Measurements from ENCODE around the gene RNF123. TPM values are rescaled to one million over a fixed set of nuclear protein-coding genes. Genes with fewer than 3 reads are reported as not detected.

The RNF123 gene
- total and polyA plus RNA-seq, 4 donors, result 34.3 to 104 (median 40.2) TPM

DNA sequence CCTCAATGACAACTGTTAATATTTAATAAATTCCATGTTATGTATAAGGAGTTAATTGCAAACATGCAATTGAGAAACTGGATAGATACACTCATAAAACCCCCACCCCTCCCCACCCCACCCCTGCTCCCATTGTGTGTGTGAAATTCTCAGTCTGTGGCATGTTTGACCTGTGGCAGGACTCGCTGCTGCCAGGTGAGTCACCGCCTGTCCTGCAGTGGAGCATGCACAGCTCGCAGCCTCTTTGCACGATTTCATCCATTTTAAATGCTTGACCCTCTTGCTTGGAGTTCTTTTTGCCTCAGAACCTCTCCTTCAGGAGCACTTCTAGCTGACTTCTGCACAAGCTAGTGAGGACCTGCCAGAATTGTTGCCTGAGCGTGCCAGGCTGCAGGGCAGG, 20.5 kb upstream of the RNF123 start:
- Histone ChIP-seq H3K36me3 (ENCODE audit: control insufficient read depth in 4 of 4, insufficient read depth in 3 of 4, low read depth in 1 of 4, low read length in 3 of 4) (no peaks in the 10 kb centered on the region), H3K4me3 (ENCODE audit: low read depth in 1 of 3, low read length in 3 of 3) (no peak overlapping the region), H3K27me3 (ENCODE audit: control insufficient read depth in 4 of 4, insufficient read depth in 4 of 4, low read length in 3 of 4) (no peaks in the 10 kb centered on the region), H3K9me3 (ENCODE audit: control insufficient read depth in 4 of 4, low read length in 3 of 4) (no peaks in the 10 kb centered on the region), H3K9ac (ENCODE audit: low read depth in 1 of 2, low read length in 2 of 2) (no peak overlapping the region), H3K4me1 (ENCODE audit: control insufficient read depth in 4 of 4, insufficient read depth in 4 of 4, low read length in 3 of 4) (peaks cover 52 to 84% (median 73%) of the 10 kb centered on the region in 4 donors), H3K27ac (ENCODE audit: low read depth in 1 of 2, low read length in 2 of 2) (peak overlapping the region; percentile 71 to 89)
- 42% methylated on average over 5 of the region's 5 CpGs for WGBS
- TF ChIP-seq YY1 (IDR thresholded peaks at IDR 0.05) (no peak), JUND (IDR thresholded peaks at IDR 0.05) (peak; percentile 62 to 65)
- DNase-seq (ENCODE audit: low spot score), result no peak

- H3K27ac ChIP-seq (ENCODE audit: low read depth in 1 of 2, low read length in 2 of 2), result peak overlapping the region; percentile 53 to 59
- DNase-seq (ENCODE audit: low spot score), result no peak
- H3K9ac ChIP-seq (ENCODE audit: low read depth in 1 of 2, low read length in 2 of 2), result no peak overlapping the region
- peaks cover 52 to 84% (median 72%) of the 10 kb centered on the region in 4 donors for H3K4me1 ChIP-seq (ENCODE audit: control insufficient read depth in 4 of 4, insufficient read depth in 4 of 4, low read length in 3 of 4)
- no peaks in the 10 kb centered on the region for H3K36me3 ChIP-seq (ENCODE audit: control insufficient read depth in 4 of 4, insufficient read depth in 3 of 4, low read depth in 1 of 4, low read length in 3 of 4)
- no peaks in the 10 kb centered on the region for H3K9me3 ChIP-seq (ENCODE audit: control insufficient read depth in 4 of 4, low read length in 3 of 4)
- no peak overlapping the region for H3K4me3 ChIP-seq (ENCODE audit: low read depth in 1 of 3, low read length in 3 of 3)
- 76% methylated on average over 3 of the region's 3 CpGs for WGBS
- TF ChIP-seq REST (IDR thresholded peaks at IDR 0.05) (no peak), EGR1 (IDR thresholded peaks at IDR 0.05; ENCODE audit: low read depth in 2 of 2) (no peak), GABPA (IDR thresholded peaks at IDR 0.05 in 1 of 2, conservative IDR thresholded peaks at IDR 0.05 in 1 of 2) (no peak), JUND (IDR thresholded peaks at IDR 0.05) (no peak), HNF4G (IDR thresholded peaks at IDR 0.05) (no peak), TAF1 (conservative IDR thresholded peaks at IDR 0.05) (no peak), ZBTB33 (IDR thresholded peaks at IDR 0.05) (no peak), RXRA (IDR thresholded peaks at IDR 0.05) (no peak), YY1 (IDR thresholded peaks at IDR 0.05) (no peak), FOXA2 (IDR thresholded peaks at IDR 0.05) (no peak), SP1 (IDR thresholded peaks at IDR 0.05) (no peak), RAD21 (IDR thresholded peaks at IDR 0.05) (no peak)
- TF ChIP-seq, protein P1, sequence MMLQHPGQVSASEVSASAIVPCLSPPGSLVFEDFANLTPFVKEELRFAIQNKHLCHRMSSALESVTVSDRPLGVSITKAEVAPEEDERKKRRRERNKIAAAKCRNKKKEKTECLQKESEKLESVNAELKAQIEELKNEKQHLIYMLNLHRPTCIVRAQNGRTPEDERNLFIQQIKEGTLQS (IDR thresholded peaks at IDR 0.05), result no peak
- TF ChIP-seq, protein P2, sequence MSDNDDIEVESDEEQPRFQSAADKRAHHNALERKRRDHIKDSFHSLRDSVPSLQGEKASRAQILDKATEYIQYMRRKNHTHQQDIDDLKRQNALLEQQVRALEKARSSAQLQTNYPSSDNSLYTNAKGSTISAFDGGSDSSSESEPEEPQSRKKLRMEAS (IDR thresholded peaks at IDR 0.05), result no peak
- no peaks in the 10 kb centered on the region for H3K27me3 ChIP-seq (ENCODE audit: control insufficient read depth in 4 of 4, insufficient read depth in 4 of 4, low read length in 3 of 4)
Measured at GRCh38 chr3:49669352-49669751, 20.0 kb upstream of the RNF123 start.
